OCI-LY3 (cell line): ENCODE results near the gene RAB20.

Source experiments
- H2AFZ ChIP-seq: fragments of 200-600, 300-600 bp; shearing (Covaris generic); 2 replicates; pipeline ENCODE4 v1.6.0; 2014; ENCODE audit warnings: antibody characterized with exemption, low read depth, low read length
- H3K27ac ChIP-seq: fragments of 200-600, 300-600 bp; sonication (generic); 2 replicates; pipeline ENCODE4 v1.5.1; 2014; ENCODE audit warnings: mild to moderate bottlenecking, low read length, moderate library complexity, mixed read lengths
- H3K27me3 ChIP-seq: fragments of 200-600, 300-600 bp; sonication (generic); 2 replicates; pipeline ENCODE4 v1.6.1; 2014; ENCODE audit warnings: low read depth, low read length, mixed read lengths
- H3K36me3 ChIP-seq: fragments of 200-600, 300-600 bp; sonication (generic); replicated peaks from 2 replicates; pipeline ENCODE3; 2014; ENCODE audit warnings: low read depth, low read length, mixed read lengths
- H3K4me1 ChIP-seq: fragments of 300-600, 200-600 bp; sonication (generic); 2 replicates; pipeline ENCODE4 v1.6.1; 2014; ENCODE audit warnings: low read length, mixed read lengths
- H3K4me2 ChIP-seq: fragments of 200-600, 300-600 bp; sonication (generic); 2 replicates; pipeline ENCODE4 v1.6.1; 2014; ENCODE audit warnings: low read length, mixed read lengths
- H3K4me3 ChIP-seq: fragments of 300-600, 200-600 bp; sonication (generic); 2 replicates; pipeline ENCODE4 v1.5.1; 2014; ENCODE audit warnings: antibody characterized with exemption, mild to moderate bottlenecking, low read length, moderate library complexity
- H3K79me2 ChIP-seq: fragments of 300-600, 200-600 bp; shearing (Covaris generic); 2 replicates; pipeline ENCODE4 v1.6.1; 2014; ENCODE audit warnings: mild to moderate bottlenecking, low read length, mixed read lengths
- H3K9ac ChIP-seq: fragments of 300-600, 200-600 bp; shearing (Covaris generic); 2 replicates; pipeline ENCODE4 v1.6.0; 2014; ENCODE audit warnings: mild to moderate bottlenecking, low read length, moderate library complexity
- H3K9me3 ChIP-seq: fragments of 200-600, 300-600 bp; shearing (Covaris generic); 2 replicates; pipeline ENCODE4 v1.6.1; 2014; ENCODE audit warnings: low read length, mixed read lengths; ENCODE audit not compliant: insufficient read depth
- H4K20me1 ChIP-seq: fragments of 200-600, 300-600 bp; sonication (generic); 2 replicates; pipeline ENCODE4 v1.6.1; 2016; ENCODE audit warnings: low read length, mixed read lengths; ENCODE audit not compliant: insufficient read depth
- EZH2phosphoT487 ChIP-seq: fragments of 200-600 bp; shearing (Covaris generic); IDR thresholded peaks from 2 replicates; pipeline ENCODE4 v1.6.1; 2018; ENCODE audit warnings: antibody characterized with exemption, mixed run types, low read depth
- TF ChIP-seq, protein P1 (sequence below): fragments of 200-600, 300-600 bp; sonication (generic); IDR thresholded peaks from 2 replicates; pipeline ENCODE4 v1.5.1; 2014; ENCODE audit warnings: antibody characterized with exemption, low read length, low read depth

RAB20 gene

GRCh38 chr13:110556224-110556606, 5.3 kb downstream of the RAB20 start:
- no peak overlapping the region for H3K4me3 ChIP-seq
- H2AFZ ChIP-seq: 0 out of 2 replicates have a peak overlapping the region, but pooled peaks have one; percentile 27
- no peaks in the 10 kb centered on the region for H4K20me1 ChIP-seq
- H3K27ac ChIP-seq: no peak overlapping the region
- peaks cover 21% of the 10 kb centered on the region for H3K27me3 ChIP-seq
- TF ChIP-seq, protein P1, sequence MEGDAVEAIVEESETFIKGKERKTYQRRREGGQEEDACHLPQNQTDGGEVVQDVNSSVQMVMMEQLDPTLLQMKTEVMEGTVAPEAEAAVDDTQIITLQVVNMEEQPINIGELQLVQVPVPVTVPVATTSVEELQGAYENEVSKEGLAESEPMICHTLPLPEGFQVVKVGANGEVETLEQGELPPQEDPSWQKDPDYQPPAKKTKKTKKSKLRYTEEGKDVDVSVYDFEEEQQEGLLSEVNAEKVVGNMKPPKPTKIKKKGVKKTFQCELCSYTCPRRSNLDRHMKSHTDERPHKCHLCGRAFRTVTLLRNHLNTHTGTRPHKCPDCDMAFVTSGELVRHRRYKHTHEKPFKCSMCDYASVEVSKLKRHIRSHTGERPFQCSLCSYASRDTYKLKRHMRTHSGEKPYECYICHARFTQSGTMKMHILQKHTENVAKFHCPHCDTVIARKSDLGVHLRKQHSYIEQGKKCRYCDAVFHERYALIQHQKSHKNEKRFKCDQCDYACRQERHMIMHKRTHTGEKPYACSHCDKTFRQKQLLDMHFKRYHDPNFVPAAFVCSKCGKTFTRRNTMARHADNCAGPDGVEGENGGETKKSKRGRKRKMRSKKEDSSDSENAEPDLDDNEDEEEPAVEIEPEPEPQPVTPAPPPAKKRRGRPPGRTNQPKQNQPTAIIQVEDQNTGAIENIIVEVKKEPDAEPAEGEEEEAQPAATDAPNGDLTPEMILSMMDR: no peak
- TF ChIP-seq EZH2phosphoT487: no peak
- no peaks in the 10 kb centered on the region for H3K9me3 ChIP-seq
- H3K36me3 ChIP-seq: no peaks in the 10 kb centered on the region
- peaks cover 8% of the 10 kb centered on the region for H3K4me1 ChIP-seq
- H3K79me2 ChIP-seq: no peaks in the 10 kb centered on the region
- H3K9ac ChIP-seq: no peak overlapping the region
- H3K4me2 ChIP-seq: no peak overlapping the region

GRCh38 chr13:110555601-110556223, 5.8 kb downstream of the RAB20 start:
- H4K20me1 ChIP-seq: no peaks in the 10 kb centered on the region
- H3K4me3 ChIP-seq: no peak overlapping the region
- H3K4me1 ChIP-seq: peaks cover 8% of the 10 kb centered on the region
- no peak overlapping the region for H3K4me2 ChIP-seq
- no peaks in the 10 kb centered on the region for H3K79me2 ChIP-seq
- H3K9me3 ChIP-seq: no peaks in the 10 kb centered on the region
- TF ChIP-seq EZH2phosphoT487: no peak
- TF ChIP-seq, protein P1: no peak
- no peaks in the 10 kb centered on the region for H3K36me3 ChIP-seq
- H2AFZ ChIP-seq: 0 out of 2 replicates have a peak overlapping the region, but pooled peaks have one; percentile 27
- no peak overlapping the region for H3K9ac ChIP-seq
- peaks cover 20% of the 10 kb centered on the region for H3K27me3 ChIP-seq
- no peak overlapping the region for H3K27ac ChIP-seq

DNA sequence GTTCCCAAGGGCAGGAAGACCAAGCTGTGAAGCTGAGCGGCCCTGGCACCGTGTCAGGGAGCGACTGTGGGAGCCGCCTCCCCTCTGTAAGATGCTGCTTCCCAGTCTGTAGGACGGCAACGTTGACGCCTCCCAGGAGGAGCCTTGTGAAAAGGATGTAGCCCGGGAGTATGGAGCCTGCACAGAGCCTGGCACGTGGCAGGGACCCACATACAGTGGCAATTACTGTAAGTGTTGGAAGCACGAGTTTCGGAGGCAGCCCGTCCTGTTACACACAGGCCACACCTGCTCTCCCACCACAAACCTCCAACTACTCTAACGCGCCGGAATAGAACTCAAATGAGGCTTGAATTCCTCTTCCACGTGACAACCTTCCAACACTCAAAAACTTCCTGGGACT, 6.6 kb downstream of the RAB20 start:
- peaks cover 8% of the 10 kb centered on the region for H3K4me1 ChIP-seq
- no peak overlapping the region for H3K27ac ChIP-seq
- peaks cover 18% of the 10 kb centered on the region for H3K27me3 ChIP-seq
- H3K9me3 ChIP-seq: no peaks in the 10 kb centered on the region
- H3K4me3 ChIP-seq: no peak overlapping the region
- TF ChIP-seq, protein P1: no peak
- TF ChIP-seq EZH2phosphoT487: no peak
- no peak overlapping the region for H2AFZ ChIP-seq
- no peaks in the 10 kb centered on the region for H4K20me1 ChIP-seq
- H3K4me2 ChIP-seq: no peak overlapping the region
- no peaks in the 10 kb centered on the region for H3K36me3 ChIP-seq
- no peak overlapping the region for H3K9ac ChIP-seq
- no peaks in the 10 kb centered on the region for H3K79me2 ChIP-seq

- H3K9ac ChIP-seq: no peak overlapping the region
- no peak overlapping the region for H2AFZ ChIP-seq
- H3K4me2 ChIP-seq: no peak overlapping the region
- no peaks in the 10 kb centered on the region for H3K79me2 ChIP-seq
- no peak overlapping the region for H3K27ac ChIP-seq
- H4K20me1 ChIP-seq: no peaks in the 10 kb centered on the region
- no peaks in the 10 kb centered on the region for H3K36me3 ChIP-seq
- no peak for TF ChIP-seq EZH2phosphoT487
- TF ChIP-seq, protein P1: no peak
- H3K9me3 ChIP-seq: no peaks in the 10 kb centered on the region
- peaks cover 11% of the 10 kb centered on the region for H3K27me3 ChIP-seq
- H3K4me3 ChIP-seq: no peak overlapping the region
- peaks cover 8% of the 10 kb centered on the region for H3K4me1 ChIP-seq
These were observed 7.2 kb downstream of the RAB20 start for GRCh38 chr13:110554227-110554836.
